Mucosa of gallbladder (tissue), 1 donor: Measurements from ENCODE around the gene CFHR1. TPM values are rescaled to one million over a fixed set of nuclear protein-coding genes. Genes with fewer than 3 reads are reported as not detected.

Source experiments
- DNase-seq: peaks from one replicate; pipeline ENCODE4 v3.0.0-alpha.2; 2020; ENCODE audit warnings: low spot score
- total RNA-seq: library from RNA; stranded (reverse); gene quantifications from one replicate; pipeline ENCODE4 v1.2.1, GENCODE V29; 2021
- donor health status: DM: no; HTN: no; CAD: no.

The CFHR1 gene
- total RNA-seq, 1 donor from 2014 or later = 0.75 TPM

- no peak for DNase-seq
Measured at GRCh38 chr1:196877964-196878363, 58.4 kb downstream of the CFHR1 start.

Other genes starting within 250 kb of the CFHR1 start
- 6.0 TPM for gene KCNT2, start 211.3 kb upstream of the CFHR1 start, total RNA-seq
- gene CFH, start 167.7 kb upstream of the CFHR1 start, total RNA-seq = 151 TPM
- 0.49 TPM for gene CFHR3, start 44.9 kb upstream of the CFHR1 start, total RNA-seq
- gene CFHR4, start 68.3 kb downstream of the CFHR1 start, total RNA-seq = not detected
- gene CFHR2, start 124.0 kb downstream of the CFHR1 start, total RNA-seq = not detected
- not detected for gene CFHR5, start 157.8 kb downstream of the CFHR1 start, total RNA-seq
- gene F13B, start 247.5 kb downstream of the CFHR1 start, total RNA-seq = 2.3 TPM